ENCODE measurements around the gene SAC3D1. TPM values are rescaled to one million over a fixed set of nuclear protein-coding genes. Genes with fewer than 3 reads are reported as not detected.

The SAC3D1 gene
- polyA plus RNA-seq, 3 donors: 4.4 to 14.1 (median 6.7) TPM

GRCh38 chr11:65032216-65032615 lies 8.8 kb upstream of the SAC3D1 start:
- peaks cover 0 to 1% (median 0%) of the 10 kb centered on the region in 3 donors for H3K27me3 Mint-ChIP-seq (ENCODE audit: low read depth in 3 of 3)
- H3K79me2 ChIP-seq (ENCODE audit: insufficient read depth, low read length): peaks cover 7% of the 10 kb centered on the region
- H3K27ac Mint-ChIP-seq: peak overlapping the region in 1 of 7 donors; percentile 61

GRCh38 chr11:65034423-65034822 lies 6.6 kb upstream of the SAC3D1 start:
- Histone ChIP-seq H2AFZ (ENCODE audit: insufficient read depth, low read depth, low read length, poor library complexity, severe bottlenecking) (no peak overlapping the region), H3K36me3 (replicated peaks in 1 of 2; ENCODE audit: control insufficient read depth in 1 of 2, insufficient read depth in 2 of 2, low read length in 2 of 2) (peaks cover 41 to 74% of the 10 kb centered on the region in 2 donors), H3K4me3 (replicated peaks in 1 of 3; ENCODE audit: low read depth in 2 of 3, low read length in 3 of 3) (no peak overlapping the region), H3K4me1 (ENCODE audit: control insufficient read depth in 1 of 2, insufficient read depth in 2 of 2, low read length in 2 of 2) (peaks cover 3 to 5% of the 10 kb centered on the region in 2 donors), H3K79me2 (ENCODE audit: insufficient read depth, low read length) (no peaks in the 10 kb centered on the region), H3K4me2 (replicated peaks; ENCODE audit: extremely low read depth, low read length, poor library complexity, severe bottlenecking) (no peak overlapping the region), H3K9ac (ENCODE audit: insufficient read depth, low read length, poor library complexity, severe bottlenecking) (no peak overlapping the region), H3K27me3 (ENCODE audit: control insufficient read depth in 2 of 2, insufficient read depth in 2 of 2, low read length in 2 of 2) (no peaks in the 10 kb centered on the region), H3K27ac (ENCODE audit: low read depth in 1 of 2, low read length in 2 of 2) (no peak overlapping the region), H4K20me1 (ENCODE audit: insufficient read depth, low read length) (peaks cover 4% of the 10 kb centered on the region), H3K9me3 (replicated peaks in 1 of 2; ENCODE audit: control insufficient read depth in 1 of 2, insufficient read depth in 1 of 2, low read length in 2 of 2) (no peaks in the 10 kb centered on the region)
- no peak overlapping the region for H3K27ac Mint-ChIP-seq
- peaks cover 0 to 4% (median 0%) of the 10 kb centered on the region in 3 donors for H3K27me3 Mint-ChIP-seq (ENCODE audit: low read depth in 3 of 3)
- 100% methylated on average over 1 of the region's 2 CpGs for WGBS (ENCODE audit: insufficient coverage)
- no peak for TF ChIP-seq CTCF (IDR thresholded peaks at IDR 0.05)
- H3K36me3 Mint-ChIP-seq: peaks cover 62 to 78% of the 10 kb centered on the region in 2 donors
- peaks cover 3% of the 10 kb centered on the region for H3K4me1 Mint-ChIP-seq
- H3K9me3 Mint-ChIP-seq: peaks cover 0 to 2% (median 0%) of the 10 kb centered on the region in 7 donors
- intact Hi-C loops (cut with micrococcal nuclease): loop anchor here in 1 of 2 donors (5.0 kb wide), 1 partner anchor 53 kb away; a partner anchor contains a TSS
- DNase-seq: no peak
- no peak overlapping the region for H3K4me3 Mint-ChIP-seq

More at GRCh38 chr11:65032216-65032615, 8.8 kb upstream of the SAC3D1 start:
- Mint-ChIP-seq H3K4me3 (no peak overlapping the region), H3K4me1 (peaks cover 14% of the 10 kb centered on the region), H3K9me3 (peaks cover 0 to 2% (median 0%) of the 10 kb centered on the region in 7 donors), H3K36me3 (peaks cover 47 to 61% of the 10 kb centered on the region in 2 donors)
- Histone ChIP-seq H4K20me1 (ENCODE audit: insufficient read depth, low read length) (peaks cover 4% of the 10 kb centered on the region), H3K9ac (ENCODE audit: insufficient read depth, low read length, poor library complexity, severe bottlenecking) (no peak overlapping the region), H3K9me3 (replicated peaks in 1 of 2; ENCODE audit: control insufficient read depth in 1 of 2, insufficient read depth in 1 of 2, low read length in 2 of 2) (no peaks in the 10 kb centered on the region), H3K36me3 (replicated peaks in 1 of 2; ENCODE audit: control insufficient read depth in 1 of 2, insufficient read depth in 2 of 2, low read length in 2 of 2) (peaks cover 36 to 59% of the 10 kb centered on the region in 2 donors), H3K27ac (ENCODE audit: low read depth in 1 of 2, low read length in 2 of 2) (no peak overlapping the region), H3K4me1 (ENCODE audit: control insufficient read depth in 1 of 2, insufficient read depth in 2 of 2, low read length in 2 of 2) (peaks cover 8 to 14% of the 10 kb centered on the region in 2 donors), H3K27me3 (ENCODE audit: control insufficient read depth in 2 of 2, insufficient read depth in 2 of 2, low read length in 2 of 2) (no peaks in the 10 kb centered on the region), H3K4me3 (replicated peaks in 1 of 3; ENCODE audit: low read depth in 2 of 3, low read length in 3 of 3) (no peak overlapping the region), H3K4me2 (replicated peaks; ENCODE audit: extremely low read depth, low read length, poor library complexity, severe bottlenecking) (no peak overlapping the region), H2AFZ (ENCODE audit: insufficient read depth, low read depth, low read length, poor library complexity, severe bottlenecking) (no peak overlapping the region)
- intact Hi-C loops (cut with micrococcal nuclease): loop anchor here in 1 of 2 donors (5.0 kb wide), 1 partner anchor 55 kb away; a partner anchor contains a TSS
- no peak for TF ChIP-seq CTCF (IDR thresholded peaks at IDR 0.05)
- WGBS (ENCODE audit: insufficient coverage): 86% methylated on average over 10 of the region's 13 CpGs
- DNase-seq: no peak
